Natural killer cell treated with Interleukin-12 subunit alpha and Interleukin-12 subunit beta and Interleukin-15 and Interleukin-18, amount 100 ng/mL, for 72 hours (primary cell): ENCODE data around the gene THOC2. TPM values are rescaled to one million over a fixed set of nuclear protein-coding genes. Genes with fewer than 3 reads are reported as not detected.
"Not testable (repeated sequence)": the region's sequence is repeated elsewhere in the genome, so short reads cannot be mapped to it uniquely, and the experiment has no call there.

Experiments
- ATAC-seq, 2 donors: fragments of 150-1000 bp; cut with Tn5 transposase in 1 of 2; sonication (Bioruptor Pico), chemical (Tn5 transposase) in 1 of 2; 2 replicates each; pipeline ENCODE4 v1.10.0; 2021
- DNase-seq: peaks from one replicate; pipeline ENCODE4 v3.0.0; 2022; ENCODE audit warnings: low spot score
- H3K27ac Mint-ChIP-seq, 2 donors: 1 replicate in 1 of 2; 2 replicates in 1 of 2; pipeline ENCODE4 v1.8.0; 2022; ENCODE audit warnings: mixed read lengths in 2 of 2, mild to moderate bottlenecking in 1 of 2, moderate library complexity in 1 of 2
- H3K27me3 Mint-ChIP-seq, 2 donors: 1 replicate in 1 of 2; 2 replicates in 1 of 2; pipeline ENCODE4 v1.8.0; 2022; ENCODE audit warnings: mixed read lengths in 2 of 2
- H3K36me3 Mint-ChIP-seq: one replicate; pipeline ENCODE4 v1.8.0; 2022; ENCODE audit warnings: mixed read lengths
- H3K4me1 Mint-ChIP-seq, 2 donors: 1 replicate in 1 of 2; 2 replicates in 1 of 2; pipeline ENCODE4 v1.8.0; 2022; ENCODE audit warnings: low read depth in 2 of 2, mixed read lengths in 2 of 2, mild to moderate bottlenecking in 1 of 2
- H3K4me3 Mint-ChIP-seq: one replicate; pipeline ENCODE4 v1.8.0; 2022; ENCODE audit warnings: mixed read lengths
- H3K9me3 Mint-ChIP-seq: 2 replicates; pipeline ENCODE4 v1.8.0; 2022; ENCODE audit warnings: mixed read lengths
- total RNA-seq, 2 donors: library from RNA; stranded (reverse); gene quantifications; one replicate each; pipeline ENCODE4 v1.2.3, GENCODE V29; 2022

The THOC2 gene
- total RNA-seq, 2 donors from 2014 or later, result 96.5 to 98.2 TPM

DNA sequence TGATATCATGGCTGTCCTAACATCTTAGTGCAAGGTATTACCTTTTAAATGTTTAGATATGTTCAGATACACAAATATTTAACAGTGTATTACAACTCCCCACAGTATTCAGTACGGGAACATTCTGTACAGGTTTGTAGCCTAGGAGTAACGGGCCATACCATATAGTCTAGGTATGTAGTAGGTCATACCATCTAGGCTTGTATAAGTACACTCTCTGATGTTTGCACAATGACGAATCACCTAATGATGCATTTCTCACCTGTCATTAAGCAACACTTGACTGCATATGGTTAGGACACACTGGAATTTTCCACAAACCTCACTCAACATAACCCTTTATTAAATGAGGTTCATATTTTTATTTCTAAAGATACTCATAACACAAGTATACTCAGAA is 67.7 kb downstream of the THOC2 start:
- no peaks in the 10 kb centered on the region for H3K27me3 Mint-ChIP-seq
- H3K27ac Mint-ChIP-seq, result no peak overlapping the region
- no peak overlapping the region for H3K4me3 Mint-ChIP-seq
- no peaks in the 10 kb centered on the region for H3K9me3 Mint-ChIP-seq
- DNase-seq, result no peak
- peaks cover 5% of the 10 kb centered on the region for H3K36me3 Mint-ChIP-seq
- no peak for ATAC-seq
- no peaks in the 10 kb centered on the region for H3K4me1 Mint-ChIP-seq

DNA sequence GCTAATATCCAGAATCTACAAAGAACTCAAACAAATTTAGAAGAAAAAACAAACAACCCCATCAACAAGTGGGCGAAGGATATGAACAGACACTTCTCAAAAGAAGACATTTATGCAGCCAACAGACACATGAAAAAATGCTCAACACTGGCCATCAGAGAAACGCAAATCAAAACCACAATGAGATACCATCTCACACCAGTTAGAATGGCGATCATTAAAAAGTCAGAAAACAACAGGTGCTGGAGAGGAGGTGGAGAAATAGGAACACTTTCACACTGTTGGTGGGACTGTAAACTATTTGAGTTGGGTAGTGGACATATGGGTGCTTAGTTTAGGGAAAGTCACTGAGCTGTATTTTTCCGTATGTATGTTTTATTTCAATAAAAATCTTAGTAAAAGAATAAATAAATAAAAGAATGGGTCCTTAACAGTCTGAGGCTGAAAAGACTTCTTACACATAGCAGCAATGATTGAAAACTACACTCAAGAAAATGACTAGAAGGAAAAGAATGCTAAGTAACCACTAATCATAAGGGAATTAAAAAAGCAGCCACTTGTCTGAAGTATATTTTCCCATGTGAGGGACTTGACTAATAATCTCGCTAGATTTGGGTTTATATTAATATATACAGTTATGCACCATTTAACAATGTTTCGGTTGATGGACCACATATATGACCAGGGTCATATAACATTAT is 68.2 kb downstream of the THOC2 start:
- H3K27ac Mint-ChIP-seq, H3K4me1 Mint-ChIP-seq, DNase-seq, ATAC-seq, H3K27me3 Mint-ChIP-seq, H3K4me3 Mint-ChIP-seq, H3K9me3 Mint-ChIP-seq, H3K36me3 Mint-ChIP-seq: not testable (repeated sequence)

DNA sequence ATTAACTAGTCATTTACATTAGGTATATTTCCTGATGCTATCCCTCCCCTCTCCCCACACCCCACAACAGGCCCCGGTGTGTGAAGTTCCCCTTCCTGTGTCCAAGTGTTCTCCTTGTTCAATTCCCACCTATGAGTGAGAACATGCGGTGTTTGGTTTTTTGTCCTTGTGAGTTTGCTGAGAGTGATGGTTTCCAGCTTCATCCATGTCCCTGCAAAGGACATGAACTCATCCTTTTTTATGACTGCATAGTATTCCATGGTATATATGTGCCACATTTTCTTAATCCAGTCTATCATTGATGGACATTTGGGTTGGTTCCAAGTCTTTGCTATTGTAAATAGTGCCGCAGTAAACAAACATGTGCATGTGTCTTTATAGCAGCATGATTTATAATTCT is 69.1 kb downstream of the THOC2 start:
- ATAC-seq, H3K4me3 Mint-ChIP-seq, H3K4me1 Mint-ChIP-seq, H3K27ac Mint-ChIP-seq, H3K9me3 Mint-ChIP-seq, DNase-seq, H3K36me3 Mint-ChIP-seq, H3K27me3 Mint-ChIP-seq: not testable (repeated sequence)

DNA sequence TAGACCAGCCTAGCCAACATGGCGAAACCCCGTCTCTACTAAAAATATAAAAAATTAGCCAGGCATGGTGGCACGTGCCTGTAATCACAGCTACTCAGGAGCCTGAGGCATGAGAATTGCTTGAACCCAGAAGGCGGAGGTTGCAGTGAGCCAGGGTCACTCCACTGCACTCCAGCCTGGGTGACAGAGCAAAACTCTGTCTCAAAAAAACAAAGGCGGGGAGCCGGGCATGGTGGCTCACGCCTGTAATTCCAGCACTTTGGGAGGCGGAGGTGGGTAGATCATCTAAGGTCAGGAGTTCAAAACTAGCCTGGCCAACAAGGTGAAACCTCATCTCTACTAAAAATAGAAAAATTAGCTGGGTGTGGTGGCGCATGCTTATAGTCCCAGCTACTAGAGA is 76.3 kb downstream of the THOC2 start:
- H3K9me3 Mint-ChIP-seq, H3K27ac Mint-ChIP-seq, H3K27me3 Mint-ChIP-seq, H3K36me3 Mint-ChIP-seq, H3K4me3 Mint-ChIP-seq, ATAC-seq, DNase-seq: not testable (repeated sequence)
- peaks cover 7 to 12% of the 10 kb centered on the region in 2 donors for H3K4me1 Mint-ChIP-seq

DNA sequence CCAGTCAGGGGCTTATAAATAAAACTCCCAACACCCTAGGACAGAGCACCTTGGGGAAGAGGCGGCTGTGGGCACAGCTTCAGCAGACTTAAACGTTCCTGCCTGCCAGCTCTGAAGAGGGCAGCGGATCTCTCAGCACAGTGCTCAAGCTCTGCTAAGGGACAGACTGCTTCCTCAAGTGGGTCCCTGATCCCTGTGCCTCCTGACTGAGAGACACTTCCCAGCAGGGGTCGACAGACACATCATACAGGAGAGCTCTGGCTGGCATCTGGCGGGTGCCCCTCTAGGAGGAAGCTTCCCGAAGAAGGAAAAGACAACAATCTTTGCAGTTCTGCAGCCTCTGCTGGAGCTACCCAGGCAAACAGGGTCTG is 84.1 kb downstream of the THOC2 start:
- H3K4me3 Mint-ChIP-seq, DNase-seq, ATAC-seq, H3K27ac Mint-ChIP-seq, H3K27me3 Mint-ChIP-seq, H3K9me3 Mint-ChIP-seq: not testable (repeated sequence)
- Mint-ChIP-seq H3K36me3 (peaks cover 12% of the 10 kb centered on the region), H3K4me1 (peaks cover 12 to 35% of the 10 kb centered on the region in 2 donors)

DNA sequence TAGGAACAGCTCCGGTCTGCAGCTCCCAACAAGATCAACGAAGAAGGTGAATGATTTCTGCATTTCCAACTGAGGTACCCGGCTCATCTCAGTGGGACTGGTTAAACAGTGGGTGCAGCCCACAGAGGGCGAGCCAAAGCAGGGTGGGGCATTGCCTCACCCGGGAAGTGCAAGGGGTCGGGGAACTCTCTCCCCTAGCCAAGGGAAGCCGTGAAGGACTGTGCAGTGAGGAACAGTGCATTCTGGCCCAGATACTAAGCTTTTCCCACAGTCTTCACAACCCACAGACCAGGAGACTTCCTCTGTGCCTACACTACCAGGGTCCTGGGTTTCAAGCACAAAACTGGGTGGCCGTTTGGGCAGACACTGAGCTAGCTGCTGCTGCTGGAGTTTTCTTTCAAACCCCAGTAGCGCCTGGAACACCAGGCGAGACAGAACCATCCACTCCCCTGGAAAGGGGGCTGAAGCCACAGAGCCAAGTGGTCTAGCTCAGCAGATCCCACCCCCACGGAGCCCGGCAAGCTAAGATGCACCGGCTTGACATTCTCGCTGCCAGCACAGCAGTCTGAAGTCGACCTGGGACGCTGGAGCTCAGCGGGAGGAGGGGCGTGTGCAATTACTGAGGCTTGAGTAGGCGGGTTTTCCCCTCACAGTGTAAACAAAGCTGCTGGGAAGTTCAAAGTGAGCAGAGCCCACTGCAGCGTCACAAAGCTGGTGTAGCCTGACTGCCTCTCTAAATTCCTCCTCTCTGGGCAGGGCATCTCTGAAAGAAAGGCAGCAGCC is 84.6 kb downstream of the THOC2 start:
- Mint-ChIP-seq H3K36me3 (peaks cover 12% of the 10 kb centered on the region), H3K4me3 (no peak overlapping the region), H3K27me3 (peaks cover 0 to 2% of the 10 kb centered on the region in 2 donors), H3K4me1 (peaks cover 12 to 34% of the 10 kb centered on the region in 2 donors), H3K9me3 (no peaks in the 10 kb centered on the region), H3K27ac (no peak overlapping the region)
- no peak for ATAC-seq
- DNase-seq, result no peak

DNA sequence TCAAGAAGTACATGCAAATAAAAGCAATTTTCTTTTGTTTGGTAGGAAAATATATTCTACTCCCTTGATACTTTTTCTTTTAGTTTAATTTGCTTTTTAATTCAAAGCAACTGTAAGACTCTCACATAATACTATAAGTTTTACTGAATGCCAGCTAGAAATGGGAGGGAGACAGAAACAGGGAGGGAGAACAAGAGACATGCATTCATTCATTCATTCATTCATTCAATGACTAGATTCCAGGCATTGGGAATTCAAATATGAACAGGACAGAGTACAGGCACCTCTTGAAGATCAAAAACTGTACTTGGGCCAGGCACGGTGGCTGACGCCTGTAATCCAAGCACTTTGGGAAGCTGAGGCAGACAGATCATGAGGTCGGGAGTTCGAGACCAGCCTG is 85.6 kb downstream of the THOC2 start:
- H3K4me1 Mint-ChIP-seq, result peaks cover 5 to 27% of the 10 kb centered on the region in 2 donors
- no peaks in the 10 kb centered on the region for H3K9me3 Mint-ChIP-seq
- no peak for DNase-seq
- no peak for ATAC-seq
- H3K27me3 Mint-ChIP-seq, result peaks cover 0 to 2% of the 10 kb centered on the region in 2 donors
- no peak overlapping the region for H3K4me3 Mint-ChIP-seq
- peaks cover 12% of the 10 kb centered on the region for H3K36me3 Mint-ChIP-seq
- H3K27ac Mint-ChIP-seq, result no peak overlapping the region

DNA sequence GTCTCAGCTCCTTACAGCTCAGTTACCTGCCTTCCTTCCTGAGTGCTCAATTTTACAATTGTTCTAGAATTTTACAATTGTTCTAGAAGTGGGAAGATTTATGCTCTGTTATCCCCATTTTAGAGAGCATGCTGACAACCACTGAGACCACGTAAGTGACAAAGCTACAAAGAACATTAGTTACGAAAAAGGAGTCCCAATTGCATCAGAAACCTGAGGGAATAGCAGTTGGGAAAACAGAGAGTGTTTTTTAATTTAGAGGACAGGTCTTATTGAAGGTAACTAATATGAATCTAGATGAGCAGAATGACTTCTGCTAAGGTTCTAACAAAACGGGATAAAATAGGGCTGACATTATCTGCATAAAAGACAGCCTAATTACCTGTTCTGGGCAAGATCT is 103.3 kb downstream of the THOC2 start:
- H3K4me3 Mint-ChIP-seq, result no peak overlapping the region
- peaks cover 23% of the 10 kb centered on the region for H3K36me3 Mint-ChIP-seq
- no peaks in the 10 kb centered on the region for H3K27me3 Mint-ChIP-seq
- H3K4me1 Mint-ChIP-seq, result peaks cover 7 to 12% of the 10 kb centered on the region in 2 donors
- DNase-seq, result no peak
- ATAC-seq, result no peak
- no peaks in the 10 kb centered on the region for H3K9me3 Mint-ChIP-seq
- no peak overlapping the region for H3K27ac Mint-ChIP-seq

DNA sequence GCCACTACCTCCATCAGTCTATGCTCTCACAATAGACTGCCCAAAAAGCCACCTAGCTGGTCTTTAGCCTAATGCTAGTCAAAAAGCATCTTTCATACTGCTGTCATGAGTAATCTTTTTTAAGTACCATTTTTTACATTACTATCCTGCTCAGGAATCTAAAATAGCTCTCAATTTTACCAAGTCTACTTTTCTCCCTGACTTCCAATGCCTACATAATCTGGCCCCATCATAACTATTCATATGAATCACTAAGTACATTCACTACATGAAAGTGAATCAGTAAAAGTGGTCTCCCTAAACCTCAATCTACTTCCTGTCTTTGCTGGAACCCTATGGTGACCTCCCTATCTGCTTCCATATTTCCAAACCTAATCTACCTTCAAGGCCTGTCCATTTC is 105.9 kb downstream of the THOC2 start:
- Mint-ChIP-seq H3K9me3 (no peaks in the 10 kb centered on the region), H3K4me1 (peaks cover 7 to 12% of the 10 kb centered on the region in 2 donors), H3K4me3 (peak overlapping the region; percentile 22), H3K36me3 (peaks cover 23% of the 10 kb centered on the region), H3K27me3 (no peaks in the 10 kb centered on the region), H3K27ac (peak overlapping the region in 1 of 2 donors; percentile 77)
- peak in 1 of 2 donors; percentile 67 for ATAC-seq
- DNase-seq, result no peak

DNA sequence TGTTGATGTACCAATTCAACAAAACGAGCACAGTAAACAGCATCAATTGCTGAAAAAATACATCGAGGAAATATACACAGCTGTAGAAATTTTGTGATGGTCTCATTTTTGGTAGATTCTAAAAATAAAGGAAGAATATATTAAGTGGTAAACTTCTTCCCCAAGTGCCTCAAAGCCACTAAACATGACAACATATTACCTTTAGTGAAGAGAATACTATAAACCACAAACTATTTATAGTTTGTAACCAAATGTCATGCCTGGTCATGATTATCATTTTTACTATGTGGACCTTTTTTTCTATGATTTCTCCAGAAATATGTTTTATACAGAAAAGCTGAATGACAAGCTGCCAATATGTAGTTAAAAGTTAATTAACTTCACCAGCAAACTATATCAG is 106.9 kb downstream of the THOC2 start:
- Mint-ChIP-seq H3K27me3 (no peaks in the 10 kb centered on the region), H3K9me3 (no peaks in the 10 kb centered on the region), H3K36me3 (peaks cover 29% of the 10 kb centered on the region), H3K4me3 (no peak overlapping the region), H3K27ac (no peak overlapping the region), H3K4me1 (peaks cover 7 to 12% of the 10 kb centered on the region in 2 donors)
- ATAC-seq (no peak), DNase-seq (no peak)

DNA sequence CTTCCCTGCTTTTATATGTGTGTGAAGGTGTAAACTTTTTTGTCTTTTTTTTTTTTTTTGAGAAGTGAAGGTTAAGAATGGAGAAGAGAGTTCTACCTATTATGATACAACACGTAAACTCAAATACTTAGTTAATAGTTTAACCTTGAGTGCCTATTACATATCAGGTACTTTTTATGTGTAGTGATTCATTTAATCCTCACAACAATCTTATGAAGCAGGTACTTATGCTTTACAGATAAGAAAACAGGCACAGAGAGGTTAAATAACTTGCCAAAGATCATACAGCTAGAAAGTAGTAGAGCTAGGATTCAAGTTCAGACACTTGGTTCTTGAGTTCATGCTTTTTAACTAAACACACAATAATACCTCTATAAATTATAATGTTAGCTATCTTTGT is 107.4 kb downstream of the THOC2 start:
- H3K27me3 Mint-ChIP-seq, result no peaks in the 10 kb centered on the region

DNA sequence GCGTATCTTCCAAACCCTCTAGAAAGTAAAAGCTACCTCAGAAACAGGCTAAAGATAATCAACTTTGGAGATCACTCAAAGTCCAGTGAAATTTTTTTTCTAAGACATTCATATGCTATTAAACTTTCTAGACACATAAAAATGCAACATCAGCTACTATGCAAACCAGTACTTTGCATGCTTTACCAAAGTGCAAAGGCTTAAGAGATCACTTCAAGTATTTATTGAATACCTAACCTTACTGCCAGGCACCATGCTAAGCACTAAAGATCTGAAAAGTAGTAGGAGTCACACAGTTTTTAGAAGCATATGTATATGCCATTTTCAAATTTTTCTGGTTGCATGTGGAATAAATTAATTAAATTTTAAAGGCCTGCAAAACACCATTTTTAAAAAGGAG is 115.8 kb downstream of the THOC2 start:
- DNase-seq (no peak), ATAC-seq (no peak)
- H3K27me3 Mint-ChIP-seq, result no peaks in the 10 kb centered on the region
- no peaks in the 10 kb centered on the region for H3K9me3 Mint-ChIP-seq
- no peak overlapping the region for H3K4me3 Mint-ChIP-seq
- H3K36me3 Mint-ChIP-seq, result peaks cover 17% of the 10 kb centered on the region
- H3K4me1 Mint-ChIP-seq, result no peaks in the 10 kb centered on the region
- no peak overlapping the region for H3K27ac Mint-ChIP-seq

More for the DNA sequence above, 107.4 kb downstream of the THOC2 start:
- H3K27ac Mint-ChIP-seq, result no peak overlapping the region
- H3K36me3 Mint-ChIP-seq, result peaks cover 30% of the 10 kb centered on the region
- no peak for ATAC-seq
- H3K9me3 Mint-ChIP-seq, result no peaks in the 10 kb centered on the region
- DNase-seq, result no peak
- no peak overlapping the region for H3K4me3 Mint-ChIP-seq
- peaks cover 7 to 12% of the 10 kb centered on the region in 2 donors for H3K4me1 Mint-ChIP-seq

DNA sequence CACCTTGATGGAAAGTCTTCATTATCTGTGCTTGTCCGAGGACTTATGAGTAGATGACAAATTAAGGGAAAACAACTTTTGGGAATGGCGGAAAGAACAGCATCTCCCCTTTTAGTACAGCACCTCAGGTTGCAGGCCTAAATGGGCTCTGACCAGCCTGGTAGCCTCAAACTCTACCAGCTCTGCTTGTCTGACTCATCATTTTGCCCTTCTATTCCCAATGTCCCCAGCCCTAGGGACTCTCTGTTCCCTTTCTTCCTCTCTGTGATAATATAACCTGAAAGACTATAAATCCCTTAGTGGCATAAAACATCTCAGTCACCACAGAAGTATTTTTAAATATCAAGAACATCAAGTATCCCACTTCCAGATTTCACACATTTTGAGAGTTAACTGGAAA is 121.9 kb downstream of the THOC2 start:
- H3K27me3 Mint-ChIP-seq, result no peaks in the 10 kb centered on the region
- no peak overlapping the region for H3K4me3 Mint-ChIP-seq
- H3K27ac Mint-ChIP-seq, result no peak overlapping the region
- H3K4me1 Mint-ChIP-seq, result no peaks in the 10 kb centered on the region
- DNase-seq (no peak), ATAC-seq (no peak)
- peaks cover 21% of the 10 kb centered on the region for H3K36me3 Mint-ChIP-seq
- H3K9me3 Mint-ChIP-seq, result no peaks in the 10 kb centered on the region

DNA sequence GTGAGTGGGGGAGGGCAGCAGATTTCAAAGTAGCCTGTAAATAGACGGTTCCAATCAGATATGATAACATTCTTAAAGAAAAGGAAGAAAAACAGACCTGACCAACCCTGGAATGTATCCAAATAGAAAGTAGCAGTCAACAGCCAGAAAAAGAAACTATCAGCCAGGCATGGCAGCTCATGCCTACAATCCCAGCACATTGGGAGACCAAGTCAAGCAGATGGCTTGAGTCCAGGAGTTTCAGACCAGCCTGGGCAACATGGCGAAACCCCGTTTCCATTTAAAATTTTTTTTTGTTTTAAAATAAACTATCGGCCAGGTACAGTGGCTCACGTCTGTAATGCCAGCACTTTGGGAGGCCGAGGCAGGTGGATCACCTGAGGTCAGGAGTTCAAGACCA is 125.0 kb downstream of the THOC2 start:
- no peaks in the 10 kb centered on the region for H3K9me3 Mint-ChIP-seq
- no peaks in the 10 kb centered on the region for H3K4me1 Mint-ChIP-seq
- no peak overlapping the region for H3K27ac Mint-ChIP-seq
- no peaks in the 10 kb centered on the region for H3K27me3 Mint-ChIP-seq
- DNase-seq, result no peak
- H3K4me3 Mint-ChIP-seq, result no peak overlapping the region
- peaks cover 17% of the 10 kb centered on the region for H3K36me3 Mint-ChIP-seq
- no peak for ATAC-seq
